Stimulated activated CD4-positive, alpha-beta T cell treated with anti-CD3 and anti-CD28 coated beads, Interleukin-15, amount 100 ng/mL, for 24 hours (primary cell): ENCODE results near the gene WDR31.
A peak's percentile ranks its signal among the peaks of the same experiment; 100 is the strongest.
"Not testable (repeated sequence)": the region's sequence is repeated elsewhere in the genome, so short reads cannot be mapped to it uniquely, and the experiment has no call there.

Experiments
- DNase-seq: peaks from one replicate; pipeline ENCODE4 v3.0.0-alpha.2; 2020

The WDR31 gene

GRCh38 chr9:113340011-113340699 lies at the start of gene WDR31:
Gene WDR31 (minus strand): TSS chr9:113340275. CDS start chr9:113332022, 8,253 bp downstream.
- peak; percentile 89 for DNase-seq

- DNase-seq, result no peak
These were observed 49.4 kb upstream of the WDR31 start for GRCh38 chr9:113389451-113389850.

GRCh38 chr9:113388833-113389232 lies 48.8 kb upstream of the WDR31 start:
- no peak for DNase-seq

- DNase-seq, result no peak
These were observed 47.6 kb upstream of the WDR31 start for GRCh38 chr9:113387560-113388230.

DNA sequence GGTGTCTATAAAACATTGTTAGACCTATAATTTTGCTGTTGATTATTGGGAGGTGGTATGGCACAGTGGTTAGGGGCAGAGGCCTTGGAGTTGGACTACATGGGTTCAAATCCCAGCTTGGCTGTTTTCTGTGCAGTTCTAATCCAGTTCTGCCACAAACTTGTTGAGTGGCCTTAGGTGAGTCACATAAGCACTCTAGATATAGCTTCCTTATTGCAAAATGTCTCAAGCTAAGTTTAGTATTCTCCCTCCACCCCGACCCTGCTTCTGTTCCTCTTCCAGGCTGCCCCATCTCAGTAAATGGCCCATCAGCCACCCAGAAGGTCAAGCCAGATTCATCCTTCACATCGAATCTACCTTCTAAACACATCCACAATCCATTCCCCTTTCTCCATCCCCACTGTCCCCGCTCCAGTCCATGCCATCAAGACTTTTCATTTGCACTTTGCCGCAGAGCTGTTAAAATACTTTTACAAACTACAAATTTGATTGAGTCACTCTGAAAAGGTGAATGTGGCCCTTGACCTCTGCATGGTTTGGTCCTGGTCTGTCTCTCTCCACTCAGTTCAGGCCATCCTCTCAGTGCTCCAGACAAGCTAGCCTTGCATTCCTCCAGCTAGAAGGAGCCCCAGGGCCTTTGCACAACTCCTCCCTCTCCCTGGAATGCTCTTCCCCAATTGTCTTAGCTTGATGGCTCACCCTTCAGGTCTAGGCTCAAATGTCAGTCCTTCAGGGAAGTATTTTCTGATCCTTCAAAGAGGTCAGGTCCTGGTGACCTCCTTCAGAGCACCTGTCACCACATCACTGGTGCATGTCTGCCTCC lies 46.7 kb upstream of the WDR31 start:
- no peak for DNase-seq

- DNase-seq, result no peak
These were observed 41.9 kb upstream of the WDR31 start for GRCh38 chr9:113381909-113382411.

GRCh38 chr9:113381441-113381840 lies 41.4 kb upstream of the WDR31 start:
- not testable (repeated sequence) for DNase-seq

DNA sequence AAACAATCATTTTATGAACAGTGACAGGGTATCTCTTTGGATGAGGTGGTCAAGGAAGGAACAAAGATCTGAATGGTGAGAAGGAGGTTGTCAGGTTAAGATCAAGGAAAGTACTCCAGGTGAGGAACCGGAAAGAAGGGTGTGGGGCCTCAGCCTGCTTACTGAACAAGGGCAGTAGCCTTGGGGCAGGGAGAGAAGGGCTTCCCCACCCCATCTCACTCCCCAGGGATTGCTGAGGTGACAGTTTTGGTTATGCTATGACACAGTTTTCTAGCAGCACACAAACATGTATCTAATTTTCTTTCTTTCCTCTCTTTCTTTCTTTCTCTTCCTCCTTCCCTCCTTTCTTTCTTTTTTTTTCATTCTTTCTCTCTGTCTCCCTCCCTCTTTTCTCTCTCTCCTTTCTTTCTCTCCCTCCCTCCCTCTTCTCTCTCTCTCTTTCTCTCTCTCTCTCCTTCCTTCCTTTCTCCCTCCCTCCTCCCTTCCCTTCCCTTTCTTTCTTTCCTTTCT lies 40.8 kb upstream of the WDR31 start:
- no peak for DNase-seq

DNA sequence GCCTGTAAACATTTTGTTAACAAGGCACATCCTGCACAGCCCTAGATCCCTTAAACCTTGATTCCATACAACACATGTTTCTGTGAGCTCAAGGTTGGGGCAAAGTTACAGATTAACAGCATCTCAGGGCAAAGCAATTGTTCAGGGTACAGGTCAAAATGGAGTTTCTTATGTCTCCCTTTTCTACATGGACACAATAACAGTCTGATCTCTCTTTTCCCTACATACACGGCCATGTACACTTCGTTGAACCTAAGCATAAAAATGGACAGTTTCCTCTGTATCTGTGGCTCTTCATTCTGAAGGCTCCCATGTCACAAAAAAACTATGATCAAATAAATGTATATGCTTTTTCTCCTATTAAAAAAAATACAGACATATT lies 39.7 kb upstream of the WDR31 start:
- not testable (repeated sequence) for DNase-seq

GRCh38 chr9:113379094-113379828 lies 39.2 kb upstream of the WDR31 start:
- DNase-seq, result not testable (repeated sequence)

GRCh38 chr9:113376634-113377567 lies 36.8 kb upstream of the WDR31 start, which contains the start of gene HDHD3:
Gene HDHD3 (minus strand): TSS chr9:113376986. CDS start chr9:113374354, 2,632 bp downstream.
- DNase-seq, result peak; percentile 85

DNA sequence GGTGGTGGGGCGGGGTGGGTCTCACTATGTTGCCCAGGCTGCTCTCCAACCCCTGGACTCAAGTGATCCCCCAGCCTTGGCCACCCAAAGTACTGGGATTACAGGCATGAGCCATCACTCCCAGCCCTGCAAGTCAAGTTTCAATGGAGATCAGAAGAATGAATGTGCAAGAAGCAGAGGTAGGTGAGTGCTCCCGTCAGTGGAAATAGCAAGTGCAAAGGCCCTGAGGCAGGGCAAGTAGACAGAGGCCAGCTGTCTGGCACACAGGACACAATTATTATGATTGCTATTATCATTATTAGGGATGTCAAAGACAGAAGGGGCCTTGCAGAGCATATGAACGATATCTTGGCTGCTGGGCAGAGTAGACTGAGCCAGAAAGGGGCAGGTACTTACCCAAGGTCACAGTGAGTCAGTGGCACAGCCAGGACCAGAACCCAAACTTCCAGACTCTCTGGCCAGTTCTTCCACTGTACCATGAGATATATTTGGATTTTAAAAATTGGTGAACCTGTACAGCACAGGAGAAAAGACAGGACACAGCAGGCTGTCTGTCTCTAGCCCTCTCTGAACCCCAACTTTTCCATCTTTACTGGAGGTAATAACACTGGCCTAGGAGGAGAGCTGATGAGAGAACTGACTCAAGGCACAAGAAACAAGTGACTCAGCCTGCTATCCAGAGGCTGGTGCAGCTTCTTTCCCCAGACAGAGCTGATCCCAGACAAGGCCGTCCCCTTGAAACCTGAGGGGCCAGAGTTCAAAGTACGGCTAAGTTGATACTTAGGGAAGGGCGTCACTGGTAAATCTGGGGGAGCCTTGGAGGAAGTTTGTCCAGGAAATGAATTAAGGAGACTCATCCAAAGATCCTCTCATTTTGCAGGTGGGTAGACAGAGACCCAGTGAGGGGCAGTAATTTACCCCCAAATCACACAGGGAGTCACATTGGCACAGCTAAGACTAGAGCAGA lies 35.3 kb upstream of the WDR31 start:
- no peak for DNase-seq

DNA sequence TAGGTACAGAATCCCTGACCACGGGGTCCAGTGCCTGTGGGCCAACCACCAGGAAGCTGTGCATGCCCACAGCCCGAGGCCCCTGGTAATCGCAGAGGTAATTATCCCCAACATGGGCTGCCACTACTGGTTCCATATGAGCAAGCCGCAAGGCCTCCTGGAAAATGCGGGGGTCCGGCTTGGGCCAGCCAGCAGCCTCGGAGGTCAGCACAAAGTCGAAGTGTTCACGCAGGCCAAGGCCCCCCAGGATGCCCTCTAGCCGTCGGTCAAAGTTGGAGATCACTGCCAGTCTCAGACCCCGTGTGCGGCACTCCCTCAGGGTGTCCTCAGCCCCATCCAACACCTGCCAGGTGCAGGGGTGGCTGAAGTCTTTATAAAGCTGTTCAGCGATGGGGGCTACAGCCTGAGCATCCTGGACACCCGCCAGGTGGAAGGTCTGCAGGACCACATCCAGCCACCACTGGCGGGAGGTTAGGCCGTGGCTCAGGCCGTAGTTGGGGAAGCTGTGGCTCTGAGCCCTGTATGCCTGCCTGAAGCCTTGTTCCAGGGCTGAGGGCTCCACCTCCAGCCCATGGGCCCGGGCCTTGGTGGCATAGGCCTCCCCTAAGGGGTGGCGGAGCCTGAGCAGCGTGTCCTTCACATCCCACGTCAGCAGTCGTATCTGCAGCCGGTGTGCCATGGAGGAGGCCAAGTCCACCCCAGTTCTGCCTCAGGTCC lies 33.8 kb upstream of the WDR31 start:
- DNase-seq, result no peak

DNA sequence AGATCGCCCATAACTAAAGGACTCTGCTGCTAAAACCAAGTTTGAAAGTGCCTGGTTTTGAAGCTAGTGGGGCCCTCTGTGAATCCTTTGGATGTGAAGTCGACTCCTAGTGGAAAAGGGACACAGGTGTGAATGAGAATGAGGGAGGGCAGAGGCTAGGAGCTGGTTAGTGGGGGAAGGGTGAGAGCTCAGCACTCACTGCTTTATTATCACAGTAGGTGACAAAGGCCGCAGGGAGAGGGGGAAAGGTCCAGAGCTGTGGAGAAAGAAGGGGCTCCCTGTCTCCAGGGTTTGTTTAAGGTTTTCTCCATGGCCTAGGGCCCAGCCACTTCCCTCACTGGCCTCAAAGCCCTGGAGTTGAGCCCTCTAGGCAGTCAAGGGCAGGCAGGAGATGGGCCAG lies 33.2 kb upstream of the WDR31 start:
- no peak for DNase-seq

DNA sequence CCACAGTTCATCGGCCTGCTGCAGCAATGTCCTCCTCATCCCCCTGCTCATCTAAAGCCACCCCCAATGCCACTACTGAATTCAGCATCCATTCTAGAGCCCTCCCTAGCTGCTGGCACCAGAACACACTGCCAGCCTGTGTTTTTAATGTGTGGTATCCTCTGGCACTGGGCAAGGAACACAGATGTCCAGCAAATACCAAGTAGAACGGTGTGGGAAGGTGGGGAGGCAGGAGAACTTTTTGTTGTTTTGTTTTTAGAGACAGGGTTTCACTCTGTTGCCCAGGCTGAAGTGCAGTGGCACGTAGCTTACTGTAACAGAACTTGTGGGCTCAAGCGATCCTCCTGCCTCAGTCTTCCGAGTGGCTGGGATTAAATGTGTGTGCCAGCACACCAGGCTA lies 32.0 kb upstream of the WDR31 start:
- DNase-seq, result no peak

DNA sequence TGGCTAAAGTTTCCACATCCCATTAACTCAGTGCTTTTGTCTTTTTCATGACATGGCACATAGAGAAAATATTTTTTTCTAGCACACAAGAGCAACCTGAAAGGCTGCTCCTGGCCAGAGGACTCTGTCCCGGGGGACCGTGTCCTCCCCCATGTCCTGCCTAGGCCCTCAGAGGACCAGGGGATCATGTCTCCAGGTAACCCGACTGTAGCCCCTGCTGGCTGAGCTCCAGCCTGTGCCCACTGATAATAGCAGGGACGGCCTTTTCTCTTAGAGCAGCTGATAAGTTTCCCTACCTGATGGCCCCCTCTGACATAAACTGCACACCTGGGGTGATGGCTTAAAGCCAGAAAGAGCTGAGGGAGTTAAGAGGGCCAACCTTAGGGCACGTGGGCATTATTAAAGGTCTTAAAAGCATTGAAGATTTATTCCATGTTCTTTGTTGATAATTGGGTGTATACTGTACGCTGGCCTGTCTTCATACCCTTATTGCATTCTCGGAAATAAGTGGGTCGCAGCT lies 30.8 kb upstream of the WDR31 start:
- DNase-seq, result no peak

GRCh38 chr9:113369855-113370140 lies 29.7 kb upstream of the WDR31 start:
- no peak for DNase-seq

GRCh38 chr9:113368982-113369854 lies 29.1 kb upstream of the WDR31 start:
- DNase-seq, result no peak
